ENCODE measurements around the gene CUX1.
"Not testable (repeated sequence)": the region's sequence is repeated elsewhere in the genome, so short reads cannot be mapped to it uniquely, and the experiment has no call there.

CUX1 gene

DNA sequence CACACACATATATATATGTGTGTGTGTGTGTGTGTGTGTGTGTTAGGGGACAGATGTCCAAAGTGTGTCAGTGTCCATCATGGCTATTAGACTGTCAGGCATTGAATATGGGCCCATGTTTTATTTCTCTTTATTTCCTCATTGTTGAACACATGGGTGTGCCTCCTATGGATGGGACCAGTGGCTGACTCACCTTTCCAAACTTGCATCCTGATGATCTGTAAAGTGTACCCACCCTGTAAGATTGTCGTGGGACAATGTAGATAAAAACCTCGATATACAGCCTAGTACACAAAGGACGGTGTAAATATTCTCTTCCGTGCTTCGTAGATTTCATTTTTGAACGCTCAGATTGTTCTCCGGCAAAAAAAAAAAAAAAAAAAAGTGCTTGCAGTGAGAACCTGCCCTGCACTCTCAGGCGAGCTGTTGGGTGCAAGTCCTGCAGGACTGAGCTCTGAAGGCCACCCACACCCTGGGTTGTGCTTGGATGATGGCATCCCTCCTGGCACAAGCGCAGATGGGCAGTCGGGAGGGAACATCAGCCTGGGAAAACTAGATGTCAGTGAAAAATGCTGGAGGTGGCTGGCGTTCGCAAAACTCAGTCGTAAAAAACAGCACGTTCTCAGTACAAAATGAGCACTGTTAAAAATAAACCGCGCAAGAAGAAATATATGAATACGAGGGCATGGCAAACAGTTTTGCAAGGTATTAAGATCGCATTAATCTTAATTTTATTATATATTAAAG is 166.9 kb downstream of the CUX1 start:
- no peak for DNase-seq (ENCODE audit: low read depth in 2 of 2)

DNA sequence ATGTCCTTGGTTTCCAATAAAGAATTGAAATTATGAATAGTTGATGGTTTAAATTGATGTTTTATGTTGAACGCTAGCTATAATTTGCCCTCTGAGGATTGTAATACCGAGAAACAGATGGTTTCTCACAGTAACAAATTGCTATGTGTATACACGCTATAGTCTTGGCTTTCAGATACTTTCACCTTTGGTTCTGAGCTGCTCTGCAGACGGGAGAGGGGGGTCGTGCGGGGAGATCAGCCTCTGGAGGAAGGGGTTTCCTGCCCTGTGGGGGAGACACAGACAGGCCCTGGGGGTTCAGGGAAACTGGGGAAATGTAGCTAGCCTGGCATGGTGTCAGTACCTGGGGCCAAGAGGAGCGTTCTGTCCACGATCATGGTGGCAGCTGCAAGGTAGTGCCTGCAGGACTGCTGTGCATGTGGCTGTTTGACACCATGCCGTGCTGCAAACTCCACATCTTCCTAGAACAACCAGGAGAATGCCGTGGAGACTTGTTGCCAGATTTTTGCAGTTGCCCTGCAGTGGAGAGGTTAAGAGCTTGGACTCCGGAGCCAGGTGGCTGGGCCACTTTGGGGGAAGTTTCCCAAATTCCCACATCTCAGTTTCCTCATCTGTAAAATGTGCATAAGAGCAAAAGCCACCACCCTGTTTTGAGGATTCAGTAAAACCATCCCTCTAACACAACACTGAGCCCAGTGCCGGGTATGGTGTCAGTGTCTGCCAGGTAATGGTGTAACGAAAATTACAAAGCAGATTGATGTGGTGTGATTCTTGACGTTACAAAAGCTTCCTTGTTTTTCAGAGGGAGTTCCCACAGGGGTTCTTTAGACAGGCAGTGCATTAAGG is 167.9 kb downstream of the CUX1 start:
- no peak for DNase-seq (ENCODE audit: low read depth in 2 of 2)

- DNase-seq (ENCODE audit: low read depth in 2 of 2): no peak
These were observed 168.7 kb downstream of the CUX1 start for GRCh38 chr7:101985903-101986734.

GRCh38 chr7:101987494-101987893 is 170.1 kb downstream of the CUX1 start:
- no peak for DNase-seq (ENCODE audit: low read depth in 2 of 2)

DNA sequence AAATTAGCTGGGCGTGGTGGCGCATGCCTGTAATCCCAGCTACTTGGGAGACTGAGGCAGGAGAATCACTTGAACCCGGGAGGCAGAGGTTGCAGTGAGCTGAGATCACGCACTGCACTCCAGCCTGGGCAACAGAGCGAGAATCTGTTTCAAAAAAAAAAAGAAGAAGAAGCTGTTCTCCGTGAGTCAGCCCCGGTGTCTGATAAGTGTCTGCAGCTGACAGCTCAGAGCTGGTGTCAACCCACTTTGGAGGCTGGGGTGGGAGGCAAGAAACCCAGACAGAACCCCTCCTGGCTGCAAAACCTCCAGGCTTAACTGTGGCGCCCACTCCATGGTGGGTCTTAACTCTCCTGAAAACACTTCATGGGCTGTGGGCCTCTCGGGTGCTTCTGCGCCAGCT is 170.6 kb downstream of the CUX1 start:
- not testable (repeated sequence) for DNase-seq (ENCODE audit: low read depth in 2 of 2)

DNA sequence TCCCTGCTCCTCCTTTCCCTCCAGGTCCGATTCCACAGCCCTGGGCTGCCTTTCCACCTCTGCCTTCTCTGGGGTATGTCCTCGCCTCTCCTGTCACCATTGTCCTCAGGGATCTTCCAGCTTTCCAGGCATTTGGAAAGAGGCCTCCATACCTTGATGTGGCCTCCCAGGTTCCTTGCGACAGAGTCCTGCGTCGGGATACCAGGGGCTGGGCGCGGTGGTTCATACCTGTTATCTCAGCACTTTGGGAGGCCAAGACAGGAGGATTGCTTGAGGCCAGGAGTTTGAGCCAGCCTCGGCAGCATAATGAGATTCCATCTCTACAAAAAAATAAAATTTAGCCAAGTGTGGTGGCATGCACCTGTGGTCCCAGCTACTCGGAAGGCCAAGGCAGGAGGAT is 171.1 kb downstream of the CUX1 start:
- DNase-seq (ENCODE audit: low read depth in 2 of 2): no peak

- DNase-seq (ENCODE audit: low read depth in 2 of 2): no peak
These were observed 171.7 kb downstream of the CUX1 start for GRCh38 chr7:101989101-101989500.

GRCh38 chr7:101990811-101991418 is 173.5 kb downstream of the CUX1 start:
- DNase-seq (ENCODE audit: low read depth in 2 of 2): no peak

- DNase-seq (ENCODE audit: low read depth in 2 of 2): no peak
These were observed 174.4 kb downstream of the CUX1 start for GRCh38 chr7:101991860-101992259.

DNA sequence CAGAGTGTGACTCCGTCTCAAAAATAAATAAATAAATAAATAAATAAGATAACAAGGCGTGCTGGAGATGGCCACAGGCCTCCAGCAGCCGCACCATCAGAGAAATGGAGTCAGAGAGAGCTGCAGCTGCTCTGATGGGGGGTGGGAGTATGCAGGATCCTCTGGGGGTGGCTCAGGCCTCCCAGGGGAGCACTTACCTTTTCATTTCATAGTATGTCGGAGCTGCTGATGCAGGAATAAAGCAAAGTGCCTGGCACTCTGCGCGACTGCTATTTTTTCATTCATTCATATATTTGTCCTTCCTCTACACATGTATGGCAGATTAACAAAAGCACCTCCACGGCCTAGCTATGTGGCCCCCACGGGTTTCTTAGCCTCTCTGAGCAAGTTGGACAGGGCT is 175.9 kb downstream of the CUX1 start:
- DNase-seq (ENCODE audit: low read depth in 2 of 2): no peak

- DNase-seq (ENCODE audit: low read depth in 2 of 2): no peak
These were observed 177.7 kb downstream of the CUX1 start for GRCh38 chr7:101995121-101995520.

- no peak for DNase-seq (ENCODE audit: low read depth in 2 of 2)
These were observed 178.8 kb downstream of the CUX1 start for GRCh38 chr7:101996131-101996691.

DNA sequence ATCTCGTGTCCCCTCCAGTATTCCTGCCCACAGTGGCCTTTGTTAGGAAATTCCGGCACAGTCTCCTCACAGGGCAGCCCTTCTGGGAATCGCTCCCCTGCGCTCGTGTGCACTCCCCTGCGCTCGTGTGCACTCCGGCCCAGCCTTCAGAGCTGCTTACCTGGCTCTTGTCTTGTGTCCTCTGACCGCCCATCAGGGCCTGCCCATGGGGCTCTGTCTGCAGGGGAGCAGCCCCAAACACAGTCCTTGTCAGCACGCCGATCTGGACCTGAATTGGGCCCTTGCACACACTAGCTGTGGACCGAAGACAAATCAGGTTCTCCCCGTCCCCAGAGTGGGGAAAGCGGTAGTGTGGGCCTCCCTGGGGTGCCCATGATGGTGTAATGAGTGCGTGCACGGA is 179.4 kb downstream of the CUX1 start:
- no peak for DNase-seq (ENCODE audit: low read depth in 2 of 2)

DNA sequence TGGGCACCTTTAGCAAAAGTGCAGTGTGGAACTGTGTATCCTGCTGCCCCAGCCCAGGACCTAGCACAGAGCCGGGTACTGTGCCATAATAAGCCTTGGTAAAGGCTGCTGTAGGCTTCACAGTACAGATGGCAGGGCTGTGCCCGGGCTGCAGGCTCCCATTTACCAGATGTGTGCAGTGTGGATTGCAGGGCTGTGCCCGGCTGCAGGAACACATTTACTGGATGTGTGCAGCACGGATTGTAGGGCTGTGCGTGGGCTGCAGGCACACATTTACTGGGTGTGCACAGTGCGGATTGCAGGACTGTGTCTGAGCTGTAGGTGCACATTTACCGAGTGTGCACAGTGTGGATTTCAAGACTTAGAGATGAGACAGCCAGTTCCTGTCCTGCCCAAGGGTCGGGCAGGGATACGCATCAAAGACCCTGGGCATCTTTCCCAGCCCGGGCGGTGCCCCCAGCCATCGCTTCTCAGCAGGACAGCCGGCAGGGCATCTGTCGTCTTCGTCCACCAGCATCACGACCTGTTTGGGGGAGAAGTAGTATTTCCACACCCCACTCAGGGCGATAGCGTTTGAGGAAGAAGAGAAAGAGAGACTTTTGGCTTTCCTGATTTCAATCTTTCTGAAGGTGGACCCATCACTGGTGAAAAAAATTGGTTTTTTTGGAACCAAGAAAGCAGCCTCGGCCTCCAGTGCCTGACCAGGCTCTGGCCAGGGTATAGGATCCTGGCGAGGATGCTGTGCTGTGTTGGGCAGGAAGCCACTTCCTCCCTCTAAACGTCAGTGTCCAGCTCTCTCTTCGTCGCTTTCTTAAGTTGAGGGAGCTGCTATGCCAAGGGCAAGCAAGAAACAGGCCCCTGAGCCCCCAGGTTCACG is 180.8 kb downstream of the CUX1 start:
- no peak for DNase-seq (ENCODE audit: low read depth in 2 of 2)

GRCh38 chr7:101998906-101999240 is 181.4 kb downstream of the CUX1 start:
- DNase-seq (ENCODE audit: low read depth in 2 of 2): no peak

DNA sequence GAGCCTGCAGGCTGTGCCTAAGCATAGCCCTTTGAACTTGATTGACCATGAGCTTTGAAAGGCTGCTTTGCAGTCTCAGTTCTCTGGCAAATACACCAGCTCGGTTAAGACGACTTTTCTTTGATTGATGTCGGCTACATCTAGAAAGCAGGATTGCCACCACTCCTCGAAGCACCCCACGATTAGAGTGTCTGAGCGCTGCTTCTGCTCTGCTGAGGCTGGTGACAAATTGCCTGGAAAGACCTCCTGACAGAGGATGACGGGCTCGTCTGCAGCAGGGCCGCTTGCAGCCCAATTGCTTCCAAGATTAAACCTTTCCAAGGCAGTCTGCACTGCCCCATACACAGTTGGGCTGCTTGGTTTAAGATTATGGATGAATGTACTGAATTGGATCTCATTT is 182.0 kb downstream of the CUX1 start:
- no peak for DNase-seq (ENCODE audit: low read depth in 2 of 2)

DNA sequence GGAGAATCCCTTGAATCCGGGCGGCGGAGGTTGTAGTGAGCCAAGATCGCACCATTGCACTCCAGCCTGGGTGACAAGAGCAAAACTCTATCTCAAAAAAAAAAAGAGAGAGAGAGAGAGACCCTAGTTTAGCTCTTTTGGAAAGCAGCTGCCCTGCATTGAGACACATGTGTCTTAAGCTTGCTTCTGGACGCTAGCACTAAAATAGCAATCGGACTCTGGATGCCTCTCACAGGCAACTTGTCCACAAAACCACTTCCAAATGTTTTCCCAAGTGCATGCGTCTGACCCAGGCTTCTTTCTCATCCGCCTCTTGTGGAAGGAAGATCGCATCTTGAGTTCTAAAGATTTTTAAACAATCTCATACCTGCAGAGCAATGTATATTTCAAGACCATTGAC is 182.7 kb downstream of the CUX1 start:
- no peak for DNase-seq (ENCODE audit: low read depth in 2 of 2)

DNA sequence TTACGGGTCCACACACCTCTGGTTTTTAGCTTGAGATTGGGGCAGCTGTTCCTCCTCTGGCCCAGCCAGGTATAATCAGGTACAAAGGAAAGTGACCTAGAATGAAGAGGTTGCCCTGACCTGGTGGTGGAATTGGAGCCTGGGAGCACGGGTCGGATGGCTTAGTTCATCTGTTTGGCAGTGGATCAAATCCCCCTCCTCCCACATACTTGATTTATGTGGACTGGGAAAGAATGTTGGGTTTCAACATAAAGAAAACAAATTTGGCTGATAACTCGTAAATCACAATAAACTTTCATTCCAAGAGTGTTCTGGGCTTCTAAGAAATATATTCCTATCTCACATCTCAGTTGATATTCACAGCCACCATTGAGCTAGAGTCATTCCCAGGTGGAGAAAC is 186.8 kb downstream of the CUX1 start:
- no peak for DNase-seq (ENCODE audit: low read depth in 2 of 2)

DNA sequence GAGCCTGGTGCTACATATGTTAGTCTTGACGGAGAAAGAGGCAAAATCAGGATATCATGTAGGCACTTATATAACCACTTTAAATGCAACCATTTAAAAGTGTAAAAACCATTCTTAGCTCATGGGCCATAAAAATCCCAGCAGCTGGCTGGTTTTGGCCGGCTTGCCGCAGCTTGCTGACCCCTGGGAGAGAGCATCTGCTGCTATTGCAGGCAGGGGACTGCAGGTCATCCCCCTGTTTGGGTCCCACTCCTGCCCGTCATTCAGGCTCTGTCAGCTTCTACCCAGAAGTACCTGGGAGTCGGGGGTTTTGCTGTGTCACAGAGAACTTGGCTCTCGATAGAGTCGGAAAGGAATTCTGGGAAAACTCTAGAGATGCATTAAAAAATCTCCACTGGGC is 187.4 kb downstream of the CUX1 start:
- no peak for DNase-seq (ENCODE audit: low read depth in 2 of 2)

DNA sequence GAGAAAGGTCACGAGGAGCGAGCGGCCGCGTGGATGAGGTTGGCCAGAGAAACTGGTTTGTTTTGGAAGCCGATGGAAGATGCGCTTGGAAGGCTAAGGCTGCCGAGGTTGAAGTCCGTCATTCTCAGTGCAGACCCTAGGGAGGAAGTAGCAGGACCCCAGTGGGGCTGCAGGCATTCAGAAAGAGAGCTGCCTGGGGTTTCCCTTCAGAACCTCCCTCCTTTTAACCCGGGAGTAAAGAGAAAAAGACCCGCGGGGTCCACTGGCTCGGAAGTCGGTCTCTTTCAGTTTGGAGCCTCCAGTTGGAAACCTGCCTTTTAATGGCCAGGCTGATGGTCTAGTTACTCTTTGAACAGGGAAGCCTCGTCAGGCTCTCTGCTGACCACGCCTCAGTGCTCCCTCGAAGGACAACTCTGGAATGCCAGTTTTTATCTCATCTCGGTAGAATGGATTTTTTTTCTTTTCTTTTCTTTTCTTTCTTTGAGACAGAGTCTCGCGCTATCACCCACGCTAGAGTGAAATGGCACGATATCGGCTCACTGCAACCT is 188.6 kb downstream of the CUX1 start:
- DNase-seq (ENCODE audit: low read depth in 2 of 2): no peak

Data from stimulated activated CD4-positive, alpha-beta T cell treated with anti-CD3 and anti-CD28 coated beads, Interleukin-1b, Interleukin-23, amount 100 ng/mL, for 1 hour (primary cell).